ENCODE results near the gene TTC22.

TTC22 gene

DNA sequence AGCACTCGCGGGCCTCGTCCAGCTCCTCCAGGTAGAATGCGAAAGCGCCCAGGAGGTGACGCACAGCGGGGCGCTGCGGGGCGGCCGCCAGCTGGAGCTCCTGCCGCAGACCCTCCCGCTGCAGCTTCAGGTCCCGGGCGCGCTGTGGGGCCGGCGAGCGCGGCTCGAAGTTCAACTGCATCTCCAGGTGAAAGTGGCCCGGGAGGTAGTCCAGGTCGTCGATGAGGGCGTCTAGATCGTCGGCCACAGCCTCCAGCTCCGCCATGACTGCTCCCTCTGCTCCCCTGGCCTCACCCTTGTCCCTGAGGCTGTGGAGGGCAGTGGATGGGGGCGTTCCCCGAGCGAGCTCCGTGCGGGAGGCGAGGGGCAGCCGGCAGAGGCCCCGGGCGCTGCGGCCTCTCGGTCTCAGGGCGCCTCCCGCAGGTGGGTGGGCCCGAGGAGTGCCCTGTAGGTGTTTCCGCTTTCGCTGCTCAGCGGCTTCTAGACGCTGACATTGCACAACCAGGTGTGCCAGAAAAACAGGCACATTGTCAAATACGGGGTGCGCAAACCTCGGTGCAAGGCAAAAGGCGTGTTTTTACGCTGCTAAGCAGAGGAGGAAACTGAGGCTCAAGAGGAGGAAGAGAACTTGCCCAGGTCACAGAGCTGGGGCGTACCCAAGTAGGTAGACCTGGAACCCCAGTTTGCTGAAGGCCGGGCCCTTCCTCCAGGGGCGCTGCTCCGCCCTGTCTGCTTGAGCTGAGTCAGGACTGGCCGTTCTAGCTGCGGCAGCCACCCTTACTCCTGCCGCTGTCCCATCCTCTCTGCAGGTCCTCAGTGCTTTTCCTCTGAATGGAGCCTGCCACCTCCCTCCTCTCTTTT lies at the start of gene TTC22:
TSS of gene TTC22 (minus strand) at position 425 of the 861 bp plus-strand sequence. CDS start at position 265, 160 bp downstream.
- DNase-seq (ENCODE audit: low spot score): no peak

DNA sequence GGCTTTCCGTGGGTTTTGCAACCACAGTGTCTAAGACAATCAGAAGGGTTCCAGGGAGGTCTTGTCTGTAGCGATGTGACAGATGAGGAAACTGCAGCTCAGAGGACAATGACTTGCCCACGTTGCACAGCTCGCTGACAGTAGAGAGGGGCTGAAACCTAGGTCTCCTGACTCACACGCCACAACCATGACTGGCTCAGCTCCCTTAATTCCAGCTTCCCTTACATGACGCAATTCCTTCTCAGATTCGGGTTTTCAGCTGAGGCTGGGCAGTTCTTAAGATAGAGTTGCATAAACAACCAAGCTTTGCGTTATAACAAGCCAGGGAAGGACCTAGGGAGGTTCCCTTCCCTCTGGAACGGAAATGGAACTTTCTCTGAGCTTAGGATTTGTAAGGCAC lies 49.6 kb upstream of the TTC22 start:
- no peak for DNase-seq (ENCODE audit: low spot score)

DNA sequence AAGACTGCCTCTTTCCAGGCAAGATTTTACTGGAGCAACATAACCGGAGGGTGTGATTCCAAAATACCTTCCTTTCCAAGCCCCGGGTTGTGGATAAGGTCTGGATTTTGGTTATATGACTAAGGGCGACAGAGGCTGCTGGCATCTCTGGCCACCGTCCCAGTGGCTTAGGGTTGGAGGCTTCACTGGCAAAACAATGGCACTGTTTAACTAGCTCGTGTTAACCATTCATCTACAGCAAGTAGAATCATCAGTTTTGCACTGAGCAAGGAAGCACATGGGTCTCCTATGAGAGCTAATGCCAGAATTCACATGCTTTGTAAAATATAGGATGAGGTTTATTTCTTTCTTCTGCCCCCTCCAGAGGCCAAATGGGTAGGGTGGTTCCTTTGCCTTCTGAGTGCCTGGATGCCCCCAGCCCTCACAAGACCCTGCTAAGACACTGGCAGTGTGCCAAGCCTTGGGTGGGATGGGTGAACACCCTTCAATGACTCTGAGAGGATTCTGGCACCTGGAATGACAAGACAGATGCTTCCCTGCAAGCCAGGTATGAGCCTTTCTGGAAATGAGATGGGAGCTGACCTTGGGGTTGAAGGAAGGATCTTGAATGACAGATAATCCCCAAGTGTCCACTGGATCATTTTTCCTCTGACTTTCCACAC lies 49.1 kb upstream of the TTC22 start:
- peak; percentile 56 for DNase-seq (ENCODE audit: low spot score)

DNA sequence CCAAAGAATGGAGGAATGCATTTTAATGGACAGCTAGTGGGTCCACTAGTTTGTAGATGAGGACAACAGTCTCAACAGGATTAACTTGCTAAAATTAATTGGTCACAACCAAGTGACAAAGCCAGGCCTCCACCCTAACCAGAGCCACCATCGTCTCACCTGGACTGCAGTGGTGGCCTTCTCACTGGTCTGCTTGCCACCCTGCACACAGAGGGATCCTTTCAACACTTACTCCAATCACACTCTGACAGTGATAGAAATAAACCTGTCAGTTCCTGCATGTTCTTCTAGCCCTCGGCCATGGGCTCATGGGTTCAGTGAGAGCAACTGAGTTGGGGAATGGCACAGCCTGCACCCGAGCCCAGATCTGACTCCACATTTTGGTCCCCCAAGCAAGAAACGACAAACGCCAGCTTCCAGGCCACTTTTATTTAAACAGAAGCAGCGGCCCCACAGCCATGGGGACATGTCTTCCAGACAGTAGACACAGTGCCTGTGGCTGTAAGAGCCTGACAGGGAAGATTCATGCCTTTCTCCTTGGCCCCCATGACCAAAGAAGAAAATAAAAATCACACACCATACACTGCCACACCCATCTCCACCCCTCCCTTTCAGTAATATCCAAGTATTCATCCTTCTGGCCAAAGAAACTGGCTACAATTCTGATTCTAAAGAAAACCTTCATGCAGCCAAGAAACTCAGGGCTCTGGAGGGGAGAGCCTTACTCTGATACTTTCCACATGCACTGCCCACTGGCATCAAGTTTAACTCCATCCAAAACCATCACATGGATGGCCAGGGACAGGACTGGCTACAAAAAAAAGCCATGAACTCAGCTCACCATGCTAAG lies 48.3 kb upstream of the TTC22 start:
- no peak for DNase-seq (ENCODE audit: low spot score)

DNA sequence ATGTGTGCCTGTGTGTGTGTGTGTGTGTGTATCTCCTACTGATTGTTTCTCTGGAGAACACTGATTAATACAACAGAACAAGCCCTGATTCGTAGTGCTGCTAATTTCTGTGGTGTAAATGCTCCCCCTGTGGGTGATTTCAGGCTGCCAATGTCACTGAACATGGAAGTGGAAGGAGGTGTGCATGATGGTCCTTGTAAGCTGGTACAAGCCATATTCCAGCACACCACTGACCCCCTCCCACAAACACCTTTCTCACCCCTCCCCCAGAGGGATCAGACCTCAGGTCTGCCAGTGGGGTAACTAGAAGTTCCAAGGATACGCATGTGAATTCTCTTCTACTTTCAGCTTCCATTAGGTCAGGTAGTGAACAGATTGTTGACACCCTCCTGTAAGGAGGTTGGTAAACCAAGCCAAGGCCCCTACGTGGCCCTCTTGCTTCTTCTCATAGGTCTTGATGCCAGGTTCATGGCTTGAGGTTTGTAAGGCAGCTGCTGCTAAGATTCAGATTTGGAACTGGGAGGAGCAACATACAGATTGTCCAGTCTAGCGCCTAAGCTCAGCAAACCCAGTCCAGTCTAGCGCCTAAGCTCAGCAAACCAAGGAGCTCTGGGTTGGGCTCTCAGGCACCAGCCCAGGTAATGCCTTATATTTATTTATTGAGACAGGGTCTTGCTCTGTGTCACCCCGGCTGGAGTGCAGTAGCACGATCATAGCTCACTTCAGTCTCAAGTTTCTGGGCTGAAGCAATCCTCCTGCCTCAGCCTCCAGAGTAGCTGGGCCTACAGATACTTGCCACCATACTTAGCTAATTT lies 47.2 kb upstream of the TTC22 start:
- no peak for DNase-seq (ENCODE audit: low spot score)

DNA sequence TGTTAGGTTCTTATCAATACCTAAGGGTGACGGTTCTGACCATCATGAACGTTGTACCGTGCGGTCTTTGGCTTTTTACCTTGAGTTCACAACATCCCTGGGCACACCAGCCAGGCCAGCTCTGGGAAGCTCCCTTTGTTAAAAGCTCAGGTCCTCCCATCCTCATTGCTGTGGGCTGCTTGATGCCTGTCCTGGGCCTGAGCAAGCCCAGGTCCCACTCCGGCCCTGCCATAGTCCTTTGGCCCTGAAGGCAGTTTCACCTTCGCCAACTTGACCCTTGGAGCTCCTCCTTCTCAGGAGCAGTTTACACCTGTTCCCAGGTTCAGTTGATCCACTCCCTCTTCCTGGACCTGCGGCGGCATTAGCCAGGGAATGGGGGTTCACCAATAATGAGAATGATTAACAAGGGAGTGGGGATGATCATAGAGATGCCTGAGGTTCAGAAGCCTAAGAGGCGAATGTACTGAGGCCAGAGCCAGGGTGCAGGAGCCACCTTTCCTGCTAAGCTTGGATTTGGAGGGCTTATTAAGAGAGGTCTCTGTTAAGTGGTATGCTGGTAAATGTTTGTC lies 45.7 kb upstream of the TTC22 start:
- DNase-seq (ENCODE audit: low spot score): no peak

DNA sequence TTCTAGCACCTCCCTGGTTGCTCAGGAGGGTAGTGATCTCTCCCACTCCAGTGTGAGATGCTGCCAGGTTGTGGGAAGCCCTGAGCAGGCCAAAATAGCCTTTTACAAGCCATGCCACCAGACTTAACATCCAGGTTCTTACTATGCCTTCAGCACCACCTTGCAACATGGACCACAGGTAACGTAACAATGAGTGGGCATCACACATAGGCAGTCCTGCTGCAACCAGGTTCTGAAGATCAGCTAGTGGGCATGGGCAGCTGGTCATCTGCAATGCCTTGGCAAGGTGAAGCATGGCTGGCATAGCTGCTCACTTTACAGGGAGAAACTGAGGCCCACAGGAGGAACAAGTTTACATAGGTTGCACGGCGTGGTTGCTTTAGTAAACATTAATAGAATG lies 45.2 kb upstream of the TTC22 start:
- DNase-seq (ENCODE audit: low spot score): no peak

DNA sequence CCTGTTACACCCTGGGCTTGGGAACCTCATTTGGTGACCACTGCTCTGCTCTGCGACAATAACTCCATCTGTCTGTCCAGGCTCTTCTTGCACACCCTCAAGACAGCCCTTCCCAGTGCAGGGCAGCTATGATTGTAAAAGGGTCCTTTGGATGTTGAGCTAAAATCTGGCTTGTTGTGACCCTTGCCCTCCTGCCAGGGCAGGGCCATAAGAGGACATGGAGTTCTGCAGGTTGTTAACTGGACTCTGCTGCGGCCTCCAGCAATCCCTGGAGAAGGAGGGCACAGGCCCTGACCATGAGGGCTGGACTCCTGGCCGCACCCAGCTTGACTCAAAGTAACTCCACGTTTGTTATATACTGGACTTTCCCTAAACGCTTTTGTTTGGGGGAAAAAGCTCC lies 44.6 kb upstream of the TTC22 start:
- DNase-seq (ENCODE audit: low spot score): no peak

DNA sequence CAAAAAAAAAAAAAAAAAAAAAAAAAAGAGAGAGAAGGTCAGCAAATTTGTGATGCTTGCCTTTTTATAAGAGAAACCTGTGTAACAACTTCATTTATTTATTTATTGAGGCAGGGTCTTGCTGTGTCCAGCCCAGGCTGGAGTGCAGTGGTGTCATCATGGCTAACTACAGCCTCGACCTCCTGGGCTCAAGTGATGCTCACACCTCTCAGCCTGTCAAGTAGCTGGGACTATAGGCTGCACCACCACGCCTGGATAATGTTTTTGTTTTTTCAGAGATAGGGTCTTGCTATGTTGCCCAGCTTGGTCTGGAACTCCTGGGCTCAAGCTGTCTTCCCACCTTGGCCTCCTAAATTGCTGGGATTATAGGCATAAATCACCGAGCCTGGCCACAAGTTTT lies 43.4 kb upstream of the TTC22 start:
- no peak for DNase-seq (ENCODE audit: low spot score)

DNA sequence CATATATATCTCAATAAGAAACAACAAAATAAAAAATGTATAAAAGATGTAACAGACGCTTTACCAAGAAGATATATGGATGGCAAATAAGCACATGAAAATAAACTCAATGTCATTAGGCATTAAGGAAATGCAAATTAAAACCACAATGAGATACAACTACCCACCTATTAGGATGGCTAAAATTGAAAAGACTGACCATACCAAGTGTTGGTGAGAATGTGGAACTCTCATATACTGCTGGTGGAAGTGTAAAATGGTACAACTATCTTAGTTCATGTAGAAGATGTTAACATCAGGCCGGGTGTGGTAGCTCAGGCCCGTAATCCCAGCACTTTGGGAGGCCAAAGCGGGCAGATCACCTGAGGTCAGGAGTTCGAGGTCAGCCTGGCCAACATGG lies 42.3 kb upstream of the TTC22 start:
- DNase-seq (ENCODE audit: low spot score): no peak

DNA sequence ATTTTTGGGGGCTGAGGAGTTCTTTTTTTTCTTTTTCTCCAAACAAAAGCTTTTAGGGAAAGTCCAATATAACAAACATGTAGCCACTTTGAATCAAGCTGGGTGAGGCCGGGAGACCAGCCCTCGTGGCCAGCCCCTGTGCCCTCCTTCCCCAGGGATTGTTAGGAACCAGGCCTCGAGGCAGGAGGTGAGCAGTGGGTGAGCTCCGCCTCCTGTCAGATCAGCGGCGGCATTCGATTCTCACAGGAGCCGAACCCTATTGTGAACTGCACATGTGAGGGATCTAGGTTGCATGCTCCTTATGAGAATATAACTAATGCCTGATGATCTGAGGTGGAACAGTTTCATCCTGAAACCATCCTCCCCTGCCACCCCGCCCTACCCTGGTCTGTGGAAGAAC lies 41.8 kb upstream of the TTC22 start:
- DNase-seq (ENCODE audit: low spot score): no peak

DNA sequence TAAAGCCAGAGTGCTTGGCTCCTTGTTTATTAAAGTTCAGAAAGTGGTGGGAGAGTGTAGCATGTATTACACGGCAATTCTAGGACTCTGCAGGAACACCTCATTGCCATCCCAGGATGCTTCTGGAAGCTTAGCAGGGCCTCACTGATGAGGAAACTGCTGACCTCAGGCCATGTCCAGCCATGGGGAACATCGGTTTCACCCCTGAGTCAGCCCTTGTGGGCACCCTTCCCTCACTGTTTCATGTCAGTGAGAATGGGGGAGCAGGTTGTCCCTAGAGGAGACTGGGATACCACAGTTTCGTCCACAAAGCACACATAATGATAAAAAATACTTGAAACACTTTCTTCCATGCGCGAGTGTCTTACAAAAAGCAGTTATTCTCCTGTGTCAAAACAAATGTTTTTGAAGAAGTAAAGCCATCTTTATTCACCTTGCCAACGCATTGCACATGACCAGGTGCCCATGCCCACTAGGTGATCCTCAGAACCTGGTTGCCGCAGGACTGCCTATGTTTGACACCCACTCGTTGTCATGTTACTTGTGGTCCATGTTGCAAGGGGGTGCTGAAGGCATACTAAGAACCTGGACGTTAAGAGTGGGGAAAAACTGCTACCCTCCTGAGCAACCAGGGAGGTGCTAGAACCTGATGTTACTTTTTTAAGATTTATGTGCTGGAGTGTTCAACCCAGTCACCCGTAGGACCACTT lies 41.2 kb upstream of the TTC22 start:
- no peak for DNase-seq (ENCODE audit: low spot score)

DNA sequence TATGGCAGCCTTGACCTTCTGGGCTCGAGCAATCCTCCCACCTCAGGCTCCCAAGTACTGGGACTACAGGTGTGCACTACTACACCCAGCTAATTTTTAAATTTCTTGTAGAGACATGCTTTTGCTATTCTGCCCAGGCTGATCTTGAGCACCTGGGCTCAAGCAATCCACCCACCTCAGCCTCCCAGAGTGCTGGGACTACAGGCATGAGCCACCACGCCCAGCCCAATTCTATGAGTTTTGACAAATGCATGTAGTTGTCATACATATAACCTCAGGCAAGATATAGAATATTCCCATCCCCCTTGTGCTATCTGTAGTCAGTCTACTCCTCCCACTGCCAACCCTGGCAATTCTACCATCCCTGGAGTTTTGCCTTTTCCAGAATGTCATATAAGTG lies 38.7 kb upstream of the TTC22 start:
- DNase-seq (ENCODE audit: low spot score): no peak

DNA sequence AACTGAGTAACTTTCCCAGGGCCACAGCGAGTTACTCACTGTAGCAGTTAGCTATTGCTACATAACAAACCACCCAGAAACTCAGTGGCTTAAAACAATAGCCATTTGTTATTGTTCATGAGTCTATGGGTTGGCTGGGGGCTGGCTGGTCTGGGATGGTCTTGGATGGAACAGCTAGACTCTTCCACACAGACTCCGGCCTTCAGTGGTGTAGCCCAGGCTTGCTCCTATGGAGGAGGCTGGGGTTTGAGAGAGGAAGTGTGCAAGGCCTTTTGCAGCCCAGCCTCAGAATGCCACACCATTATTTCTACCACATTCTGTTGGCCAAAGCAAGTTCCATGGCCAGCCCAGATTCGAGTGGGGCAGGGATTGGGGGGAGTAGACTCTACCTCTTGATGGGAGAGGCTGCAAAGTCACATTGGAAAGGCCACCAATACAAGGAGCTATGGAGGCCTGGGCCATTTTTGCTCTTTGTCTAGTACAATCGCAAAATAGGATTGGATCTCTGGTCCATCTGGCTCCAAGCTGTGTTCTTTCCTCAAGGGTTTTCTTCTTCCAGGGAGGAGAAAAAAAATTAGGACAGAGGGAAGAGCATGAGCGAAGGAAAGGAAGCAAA lies 37.5 kb upstream of the TTC22 start:
- DNase-seq (ENCODE audit: low spot score): no peak

DNA sequence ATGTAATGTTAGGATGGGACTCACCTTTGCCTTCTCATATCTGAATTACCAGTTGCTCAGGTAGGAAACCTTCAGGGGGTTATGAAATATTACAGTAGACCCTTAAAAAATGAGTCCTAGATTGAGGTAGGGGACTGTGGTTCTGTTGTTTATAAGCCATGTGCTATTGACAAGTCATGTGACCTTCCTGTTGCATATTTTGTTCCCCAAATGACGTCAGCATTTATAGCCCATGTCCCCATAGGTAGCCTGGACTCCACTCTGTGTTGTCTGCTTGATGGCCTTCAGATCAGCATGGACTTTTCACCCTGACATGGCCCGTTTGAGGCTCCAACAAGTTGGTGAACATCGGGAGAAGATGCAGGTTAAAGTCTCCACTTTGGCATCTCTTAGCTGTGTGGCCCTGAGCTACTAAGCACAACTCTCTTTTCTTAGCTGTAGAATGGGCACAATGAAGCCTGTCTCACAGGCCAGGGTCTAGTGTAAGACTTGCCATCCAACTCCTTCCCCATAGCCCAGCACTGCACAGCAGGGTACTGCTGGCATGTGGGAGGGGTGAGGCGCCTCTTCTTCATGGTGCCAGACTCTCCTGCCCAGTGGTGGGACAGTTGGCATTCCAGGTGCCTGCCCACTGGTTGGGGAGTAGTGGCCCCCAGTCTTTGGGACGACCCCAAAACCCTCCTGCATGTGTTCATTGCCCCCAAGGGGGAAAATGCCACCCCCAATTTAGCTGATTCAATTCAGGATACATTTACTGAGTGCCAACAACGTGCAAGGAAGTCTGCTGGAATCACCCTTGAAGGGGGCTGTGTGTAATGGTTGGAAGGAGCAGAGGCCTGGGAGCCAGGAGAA lies 36.1 kb upstream of the TTC22 start:
- DNase-seq (ENCODE audit: low spot score): no peak

DNA sequence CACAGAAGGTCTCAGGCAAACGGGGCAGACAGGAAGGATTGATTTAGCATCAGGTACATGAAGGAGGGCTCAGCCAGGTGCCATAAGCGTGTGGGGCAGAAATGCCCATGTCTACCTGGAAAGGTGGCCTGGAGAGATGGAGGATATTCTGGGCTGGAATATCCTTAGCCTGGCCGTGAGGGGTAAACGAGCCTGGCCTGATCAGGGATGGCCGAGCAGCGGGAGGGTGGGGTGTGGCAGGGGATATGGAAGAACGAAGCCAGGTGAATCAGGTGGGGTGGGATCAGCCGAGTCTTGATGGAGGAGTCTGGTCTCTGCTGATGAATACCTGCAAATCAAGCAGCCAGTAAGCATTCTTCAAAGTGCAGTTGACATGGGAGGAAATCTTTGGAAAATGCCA lies 35.5 kb upstream of the TTC22 start:
- no peak for DNase-seq (ENCODE audit: low spot score)

DNA sequence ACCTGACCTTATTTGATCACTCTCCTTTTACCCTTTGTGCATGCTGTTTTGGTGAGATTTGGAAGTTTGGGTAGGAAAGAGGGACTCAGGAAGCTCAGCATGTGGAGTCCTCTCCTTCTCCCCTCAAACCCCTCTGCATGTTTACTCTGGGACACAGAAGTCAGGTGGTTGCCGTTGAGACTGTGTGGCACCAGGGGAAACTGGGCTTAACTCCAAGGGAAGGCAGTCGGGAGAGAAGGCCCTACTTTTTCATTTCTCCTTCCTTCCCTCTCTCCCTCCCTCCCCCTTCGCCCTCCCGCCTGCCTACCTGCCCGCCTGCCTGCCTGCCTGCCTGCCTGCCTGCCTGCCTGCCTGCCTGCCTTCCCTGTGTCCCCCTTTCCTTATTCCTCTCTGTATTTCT lies 34.8 kb upstream of the TTC22 start:
- DNase-seq (ENCODE audit: low spot score): no peak

DNA sequence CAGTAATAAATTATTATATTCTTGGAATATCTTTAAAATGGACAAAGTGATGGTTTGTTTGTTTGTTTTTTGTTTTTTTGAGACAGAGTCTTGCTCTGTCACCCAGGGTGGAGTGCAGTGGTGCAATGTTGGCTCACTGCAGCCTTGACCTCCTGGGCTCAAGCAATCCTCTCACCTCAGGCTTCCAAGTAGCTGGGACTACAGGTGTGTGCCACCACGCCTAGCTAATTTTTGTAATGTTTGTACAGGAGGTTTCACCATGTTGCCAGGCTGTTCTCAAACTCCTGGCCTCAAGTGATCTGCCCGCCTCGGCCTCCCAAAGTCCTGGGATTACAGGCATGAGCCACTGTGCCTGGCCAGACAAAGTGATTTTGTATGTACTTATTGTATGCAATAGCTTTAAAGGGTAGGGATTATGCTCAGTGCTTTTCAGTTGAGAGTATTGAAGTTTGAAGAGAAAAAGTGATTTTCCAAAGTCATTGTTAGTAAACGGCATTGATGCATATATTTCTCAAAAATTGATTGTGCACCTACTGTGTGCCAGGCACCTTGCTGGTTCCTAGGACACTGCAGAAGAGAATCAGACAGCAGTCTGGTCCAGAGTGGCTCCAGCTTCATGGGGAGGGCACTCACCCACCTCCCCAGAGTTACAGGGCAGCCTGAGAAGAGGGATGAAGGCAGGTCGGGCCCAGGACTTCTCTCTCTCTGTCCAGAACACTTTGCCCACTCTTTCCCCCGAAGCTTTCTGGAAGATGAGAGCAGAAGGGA lies 34.2 kb upstream of the TTC22 start:
- DNase-seq (ENCODE audit: low spot score): no peak
